ENCODE results near the gene CCDC192.

DNA sequence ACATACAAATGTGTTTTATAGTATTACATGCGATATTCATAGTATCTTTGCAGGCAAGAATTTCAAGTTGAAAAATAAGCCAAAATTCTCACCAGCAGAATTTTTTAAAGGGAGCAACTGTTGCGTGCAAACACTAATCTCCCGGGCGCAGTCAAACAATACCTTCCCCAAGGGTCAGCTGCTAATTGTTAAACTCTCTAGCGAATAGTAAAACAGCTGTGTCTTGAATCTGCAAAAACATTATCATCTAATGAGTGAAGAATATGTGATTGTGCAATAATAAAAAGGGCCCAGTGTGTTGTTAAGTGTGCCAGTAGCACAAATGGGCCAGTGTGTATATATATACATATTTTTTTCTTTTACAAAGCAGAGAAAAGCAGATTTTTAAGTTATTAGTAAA is 131.4 kb downstream of the CCDC192 start:
- TF ChIP-seq RARB (CRISPR knock-in tag; IDR thresholded peaks at IDR 0.05) = no peak
- TF ChIP-seq SNAI2 (CRISPR knock-in tag; IDR thresholded peaks at IDR 0.05) = no peak
- TF ChIP-seq BACH2 (CRISPR knock-in tag; IDR thresholded peaks at IDR 0.05; ENCODE audit: borderline replicate concordance) = no peak
- no peak for TF ChIP-seq OSR1 (CRISPR knock-in tag; IDR thresholded peaks at IDR 0.05)
- TF ChIP-seq GLIS3 (CRISPR knock-in tag; IDR thresholded peaks at IDR 0.05) = no peak
- TF ChIP-seq, protein P1, sequence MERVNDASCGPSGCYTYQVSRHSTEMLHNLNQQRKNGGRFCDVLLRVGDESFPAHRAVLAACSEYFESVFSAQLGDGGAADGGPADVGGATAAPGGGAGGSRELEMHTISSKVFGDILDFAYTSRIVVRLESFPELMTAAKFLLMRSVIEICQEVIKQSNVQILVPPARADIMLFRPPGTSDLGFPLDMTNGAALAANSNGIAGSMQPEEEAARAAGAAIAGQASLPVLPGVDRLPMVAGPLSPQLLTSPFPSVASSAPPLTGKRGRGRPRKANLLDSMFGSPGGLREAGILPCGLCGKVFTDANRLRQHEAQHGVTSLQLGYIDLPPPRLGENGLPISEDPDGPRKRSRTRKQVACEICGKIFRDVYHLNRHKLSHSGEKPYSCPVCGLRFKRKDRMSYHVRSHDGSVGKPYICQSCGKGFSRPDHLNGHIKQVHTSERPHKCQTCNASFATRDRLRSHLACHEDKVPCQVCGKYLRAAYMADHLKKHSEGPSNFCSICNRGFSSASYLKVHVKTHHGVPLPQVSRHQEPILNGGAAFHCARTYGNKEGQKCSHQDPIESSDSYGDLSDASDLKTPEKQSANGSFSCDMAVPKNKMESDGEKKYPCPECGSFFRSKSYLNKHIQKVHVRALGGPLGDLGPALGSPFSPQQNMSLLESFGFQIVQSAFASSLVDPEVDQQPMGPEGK (CRISPR knock-in tag; IDR thresholded peaks at IDR 0.05; ENCODE audit: borderline replicate concordance) = no peak

Data from SK-N-SH treated with all-trans-retinoic acid at 6 μM for 48 hours (cell line).